Cardiac muscle cell (in vitro differentiated cells and primary cell): ENCODE results near the gene RFK. TPM values are rescaled to one million over a fixed set of nuclear protein-coding genes. Genes with fewer than 3 reads are reported as not detected.
A peak's percentile ranks its signal among the peaks of the same experiment; 100 is the strongest.

ENCODE experiments used
- DNase-seq, 2 donors: peaks; one replicate each; pipeline versions ENCODE4 v3.0.0 to v3.0.0-alpha.2; 2010 to 2017; ENCODE audit warnings: low read depth in 1 of 2, low spot score in 1 of 2
- H3K27ac ChIP-seq: fragments of 200-600 bp; sonication (generic); 2 replicates; pipeline ENCODE4 v1.5.1; 2016
- H3K27me3 ChIP-seq: fragments of 200-600 bp; sonication (generic); 2 replicates; pipeline ENCODE4 v1.6.0; 2016; ENCODE audit warnings: control low read depth
- H3K36me3 ChIP-seq: fragments of 200-600 bp; sonication (generic); 2 replicates; pipeline ENCODE4 v1.5.1; 2016; ENCODE audit warnings: control low read depth
- H3K4me1 ChIP-seq: fragments of 200-600 bp; sonication (generic); 2 replicates; pipeline ENCODE4 v1.8.1; 2017; ENCODE audit warnings: low read depth, mild to moderate bottlenecking, mixed run types
- H3K4me3 ChIP-seq: fragments of 200-600 bp; sonication (generic); 2 replicates; pipeline ENCODE4 v1.5.1; 2016; ENCODE audit warnings: mild to moderate bottlenecking
- H3K9me3 ChIP-seq: fragments of 200-600 bp; sonication (generic); 2 replicates; pipeline ENCODE4 v1.5.1; 2017; ENCODE audit warnings: low read depth, mild to moderate bottlenecking, control low read depth
- polyA plus RNA-seq: library from polyadenylated mRNA; unstranded; fragments of >200 nt; fragmentation: Nextera tagmentation; extraction: Ambion mirVana; gene quantifications from 2 replicates; pipeline ENCODE4 v1.2.1, GENCODE V29; 2016
- total RNA-seq: library from RNA; depleted of rRNA; stranded (reverse); fragments of >200 nt; gene quantifications from 2 replicates; pipeline ENCODE4 v1.2.3, GENCODE V29; 2016
- TF ChIP-seq, protein P1 (sequence below): IDR thresholded peaks from 2 replicates; pipeline ENCODE4 v1.5.1; 2012; ENCODE audit warnings: low read depth, mild to moderate bottlenecking, low read length

The RFK gene
- total and polyA plus RNA-seq, 2 experiments from 2014 or later = 14.2 to 18.2 TPM

GRCh38 chr9:76399856-76400255 lies 5.6 kb upstream of the RFK start:
- no peak overlapping the region for H3K4me3 ChIP-seq

DNA sequence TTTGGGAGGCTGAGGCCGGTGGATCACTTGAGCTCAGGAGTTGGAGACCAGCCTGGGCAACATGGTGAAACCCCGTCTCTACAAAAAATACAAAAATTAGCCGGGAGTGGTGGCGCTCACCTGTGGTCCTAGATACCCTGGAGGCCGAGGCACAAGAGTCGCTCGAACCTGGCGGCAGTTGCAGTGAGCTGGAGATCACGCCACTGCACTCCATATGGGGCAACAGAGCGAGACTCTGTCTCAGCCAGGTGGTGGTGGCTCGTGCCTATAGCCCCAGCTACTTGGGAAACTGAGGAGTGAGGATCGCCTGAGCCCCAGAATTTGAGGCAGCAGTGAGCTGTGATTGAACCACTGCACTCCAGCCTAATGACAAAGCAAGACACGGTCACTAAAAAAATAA lies 2.4 kb upstream of the RFK start:
- Histone ChIP-seq H3K27ac (no peak overlapping the region), H3K4me1 (peaks cover 3% of the 10 kb centered on the region), H3K36me3 (no peaks in the 10 kb centered on the region), H3K4me3 (no peak overlapping the region), H3K9me3 (no peaks in the 10 kb centered on the region), H3K27me3 (no peaks in the 10 kb centered on the region)
- no peak for DNase-seq
- TF ChIP-seq, protein P1, sequence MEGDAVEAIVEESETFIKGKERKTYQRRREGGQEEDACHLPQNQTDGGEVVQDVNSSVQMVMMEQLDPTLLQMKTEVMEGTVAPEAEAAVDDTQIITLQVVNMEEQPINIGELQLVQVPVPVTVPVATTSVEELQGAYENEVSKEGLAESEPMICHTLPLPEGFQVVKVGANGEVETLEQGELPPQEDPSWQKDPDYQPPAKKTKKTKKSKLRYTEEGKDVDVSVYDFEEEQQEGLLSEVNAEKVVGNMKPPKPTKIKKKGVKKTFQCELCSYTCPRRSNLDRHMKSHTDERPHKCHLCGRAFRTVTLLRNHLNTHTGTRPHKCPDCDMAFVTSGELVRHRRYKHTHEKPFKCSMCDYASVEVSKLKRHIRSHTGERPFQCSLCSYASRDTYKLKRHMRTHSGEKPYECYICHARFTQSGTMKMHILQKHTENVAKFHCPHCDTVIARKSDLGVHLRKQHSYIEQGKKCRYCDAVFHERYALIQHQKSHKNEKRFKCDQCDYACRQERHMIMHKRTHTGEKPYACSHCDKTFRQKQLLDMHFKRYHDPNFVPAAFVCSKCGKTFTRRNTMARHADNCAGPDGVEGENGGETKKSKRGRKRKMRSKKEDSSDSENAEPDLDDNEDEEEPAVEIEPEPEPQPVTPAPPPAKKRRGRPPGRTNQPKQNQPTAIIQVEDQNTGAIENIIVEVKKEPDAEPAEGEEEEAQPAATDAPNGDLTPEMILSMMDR = no peak

More at GRCh38 chr9:76399856-76400255, 5.6 kb upstream of the RFK start:
- TF ChIP-seq, protein P1 = no peak
- Histone ChIP-seq H3K27ac (no peak overlapping the region), H3K36me3 (no peaks in the 10 kb centered on the region), H3K27me3 (no peaks in the 10 kb centered on the region), H3K9me3 (no peaks in the 10 kb centered on the region), H3K4me1 (peaks cover 3% of the 10 kb centered on the region)
- no peak for DNase-seq

DNA sequence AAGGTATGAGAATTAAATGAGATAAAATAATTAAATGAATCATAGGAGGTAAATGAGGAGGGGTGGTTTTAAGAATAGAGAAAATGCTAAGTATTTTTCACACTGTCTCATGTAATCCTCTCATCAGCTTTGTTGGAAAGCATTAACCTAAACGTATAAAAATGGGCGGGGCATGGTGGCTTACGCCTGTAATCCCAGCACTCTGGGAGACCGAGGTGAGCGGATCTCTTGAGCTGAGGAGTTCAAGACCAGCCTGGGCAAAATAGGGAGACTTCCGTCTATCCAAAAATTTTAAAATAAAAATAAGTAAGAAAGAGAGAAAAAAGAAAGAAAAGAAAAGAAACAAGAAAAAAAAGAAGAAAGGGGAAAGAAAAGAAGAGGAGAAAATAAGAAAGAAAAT lies 1.9 kb upstream of the RFK start:
- H3K36me3 ChIP-seq = no peaks in the 10 kb centered on the region
- H3K9me3 ChIP-seq = no peaks in the 10 kb centered on the region
- peaks cover 3% of the 10 kb centered on the region for H3K4me1 ChIP-seq
- DNase-seq = no peak
- no peak overlapping the region for H3K4me3 ChIP-seq
- no peak overlapping the region for H3K27ac ChIP-seq
- H3K27me3 ChIP-seq = no peaks in the 10 kb centered on the region
- TF ChIP-seq, protein P1 = no peak

DNA sequence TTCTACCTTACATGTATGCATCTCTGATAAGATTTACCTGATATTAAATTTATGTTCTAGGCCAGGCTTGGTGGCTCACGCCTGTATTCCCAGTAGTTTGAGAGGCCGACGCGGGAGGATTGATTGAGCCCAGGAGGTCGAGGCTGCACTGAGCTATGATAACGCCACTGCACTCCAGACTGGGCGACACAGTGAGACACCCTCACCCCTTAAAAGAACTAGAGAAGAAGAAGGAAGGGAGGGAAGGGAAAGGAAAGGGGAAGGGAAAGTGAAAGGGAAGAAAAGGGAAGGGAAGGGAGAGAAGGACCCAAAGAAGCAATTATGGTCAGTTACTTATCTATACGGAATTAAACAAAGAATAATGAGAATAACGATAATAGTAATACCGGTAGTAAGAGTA lies 1.2 kb upstream of the RFK start:
- Histone ChIP-seq H3K27ac (peak overlapping the region; percentile 96), H3K36me3 (no peaks in the 10 kb centered on the region), H3K4me1 (peaks cover 3% of the 10 kb centered on the region), H3K4me3 (peak overlapping the region; percentile 80), H3K9me3 (no peaks in the 10 kb centered on the region), H3K27me3 (no peaks in the 10 kb centered on the region)
- TF ChIP-seq, protein P1 = no peak
- no peak for DNase-seq

- Histone ChIP-seq H3K27me3 (no peaks in the 10 kb centered on the region), H3K4me3 (peak overlapping the region; percentile 80), H3K9me3 (no peaks in the 10 kb centered on the region), H3K36me3 (no peaks in the 10 kb centered on the region), H3K27ac (peak overlapping the region; percentile 96), H3K4me1 (peaks cover 3% of the 10 kb centered on the region)
- DNase-seq = peak; percentile 49 to 67
- TF ChIP-seq, protein P1 = no peak
Measured at GRCh38 chr9:76394960-76395252, 680 bp upstream of the RFK start.

- TF ChIP-seq, protein P1 = no peak
- Histone ChIP-seq H3K36me3 (peaks cover 7% of the 10 kb centered on the region), H3K27ac (no peak overlapping the region), H3K4me3 (no peak overlapping the region), H3K27me3 (no peaks in the 10 kb centered on the region), H3K9me3 (no peaks in the 10 kb centered on the region), H3K4me1 (peaks cover 3% of the 10 kb centered on the region)
- no peak for DNase-seq
Measured at GRCh38 chr9:76390656-76391055, 3.6 kb downstream of the RFK start.
